Stimulated activated CD8-positive, alpha-beta memory T cell treated with anti-CD3 and anti-CD28 coated beads, Interleukin-7, amount 100 ng/mL, for 48 hours (primary cell): ENCODE results near the gene P3H2.

Experiments
- DNase-seq, 2 donors: peaks; one replicate each; pipeline ENCODE4 v3.0.0-alpha.2; 2020; ENCODE audit warnings: low read depth in 1 of 2; ENCODE audit errors: extremely low read depth in 1 of 2

Gene P3H2

DNA sequence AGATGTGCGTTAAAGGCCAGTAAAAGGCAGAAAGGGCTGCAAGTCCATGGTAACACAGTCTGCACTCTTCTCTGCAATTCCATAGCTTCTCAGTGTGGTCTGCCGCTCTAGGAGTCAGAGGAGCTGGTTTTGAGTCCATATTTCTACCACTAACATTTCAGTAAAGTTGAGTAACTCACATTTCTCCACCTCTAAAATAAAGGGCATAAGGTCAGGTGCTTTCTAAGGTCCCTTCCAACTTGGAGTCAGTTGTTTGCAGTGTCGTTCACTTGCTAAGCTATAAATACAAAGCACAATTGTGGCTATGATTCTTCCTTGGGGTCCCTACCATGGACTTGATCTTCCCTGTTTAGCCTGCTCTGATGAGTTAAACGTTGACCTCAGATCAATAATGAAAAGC is 171.1 kb downstream of the P3H2 start:
- DNase-seq: no peak

DNA sequence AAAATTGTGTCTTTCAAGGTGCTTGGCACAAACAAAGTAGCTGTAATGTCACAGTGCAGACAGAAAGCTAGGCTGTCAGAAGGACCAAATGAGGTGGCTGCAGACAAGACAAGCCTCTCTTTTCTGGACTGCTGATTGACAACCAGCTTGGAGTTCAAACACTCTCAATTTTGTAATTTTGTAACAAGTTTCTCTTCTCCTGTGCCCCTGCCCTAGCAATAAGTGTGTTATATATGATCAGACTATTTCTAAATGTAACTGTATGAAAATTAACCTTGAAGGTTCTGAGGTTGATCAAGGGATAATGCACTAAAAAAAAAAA is 172.0 kb downstream of the P3H2 start:
- DNase-seq: no peak

DNA sequence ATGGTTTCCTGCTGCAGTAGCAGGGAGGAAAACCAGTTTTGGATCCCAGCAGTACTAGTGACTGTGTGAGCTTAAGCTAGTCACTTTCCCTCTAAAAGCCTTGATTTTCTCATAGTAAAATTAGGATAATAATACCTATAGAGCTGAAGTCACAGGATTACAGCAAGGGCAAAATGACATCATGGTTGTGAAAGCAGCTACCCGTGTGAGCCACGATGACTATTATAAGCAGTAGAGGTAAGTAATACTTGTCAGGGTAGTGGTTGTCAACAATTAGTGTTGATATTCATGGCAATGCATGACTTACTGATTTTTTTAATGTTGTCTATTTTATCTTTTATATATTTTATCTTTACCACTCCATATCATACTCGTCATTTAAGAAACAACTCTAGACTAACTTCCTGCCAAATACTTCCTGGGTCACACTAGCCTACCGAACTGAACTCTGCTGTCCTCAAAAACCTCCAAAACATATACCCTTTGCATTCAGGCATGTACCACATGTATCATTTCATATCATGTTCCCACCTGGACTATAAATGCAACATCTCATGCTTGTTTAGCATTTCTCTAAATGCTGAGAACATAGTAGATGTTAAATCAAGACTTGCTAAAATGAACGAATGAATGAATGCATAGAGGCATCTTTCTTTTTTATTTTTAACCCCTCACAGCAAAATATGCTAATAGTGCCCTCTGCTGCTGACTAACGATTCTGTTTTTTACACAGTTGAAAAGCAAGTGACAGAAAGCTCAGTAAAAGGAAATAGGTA is 172.6 kb downstream of the P3H2 start:
- no peak for DNase-seq

DNA sequence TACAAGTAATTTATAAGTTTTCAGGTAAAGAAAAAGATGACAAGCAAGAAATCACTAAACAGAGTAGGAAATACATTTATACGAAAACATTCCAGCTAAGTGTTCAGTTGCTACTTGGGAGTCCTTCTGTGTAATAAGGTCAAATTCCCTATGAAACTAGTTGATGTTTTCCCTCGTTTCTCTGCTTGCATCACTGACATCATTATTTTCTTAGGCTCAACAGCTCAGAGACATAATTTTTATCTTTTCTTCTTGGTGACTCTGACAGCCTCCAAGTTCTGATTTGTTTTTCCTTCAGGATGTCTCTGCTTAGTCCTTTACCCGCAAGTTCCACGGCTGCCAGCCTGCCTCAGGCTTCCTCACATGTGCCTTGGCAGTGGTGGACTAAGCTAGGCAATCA is 173.6 kb downstream of the P3H2 start:
- no peak for DNase-seq

DNA sequence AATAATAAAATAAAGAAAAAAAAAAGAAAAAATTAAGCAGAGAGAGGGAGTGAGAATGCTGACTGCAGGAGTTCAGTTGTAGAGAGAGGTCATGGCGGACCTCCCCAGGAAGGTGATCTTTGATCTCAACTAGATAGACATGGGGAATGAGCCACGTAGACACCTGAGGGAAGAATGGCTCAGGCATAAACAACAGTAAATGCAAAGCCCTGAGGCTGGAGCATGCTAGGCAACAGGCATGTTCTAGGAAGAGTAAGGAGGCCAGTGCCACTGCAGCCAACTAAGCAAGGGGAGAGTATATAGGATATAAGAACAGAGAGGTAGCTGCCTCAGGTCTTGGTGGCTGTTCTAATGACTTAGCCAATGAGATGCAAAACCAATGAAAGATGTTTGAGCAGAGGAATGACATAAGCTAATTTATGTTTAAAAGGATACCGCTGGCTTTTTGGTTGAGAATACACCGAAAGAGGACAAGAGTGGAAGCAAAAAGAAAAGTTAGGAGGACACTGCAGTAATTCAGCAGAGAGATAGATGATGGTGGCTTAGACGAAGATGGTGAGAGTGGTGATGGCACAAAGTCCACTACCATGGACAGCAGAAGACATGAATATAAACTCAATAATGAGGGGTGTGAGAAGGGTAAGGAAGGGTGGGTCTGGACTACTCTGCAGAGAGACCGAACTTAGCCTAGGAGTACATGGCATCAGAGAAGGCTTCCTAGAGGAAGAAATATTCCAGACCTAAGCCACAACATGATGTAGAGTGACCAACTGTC is 174.6 kb downstream of the P3H2 start:
- DNase-seq: no peak

DNA sequence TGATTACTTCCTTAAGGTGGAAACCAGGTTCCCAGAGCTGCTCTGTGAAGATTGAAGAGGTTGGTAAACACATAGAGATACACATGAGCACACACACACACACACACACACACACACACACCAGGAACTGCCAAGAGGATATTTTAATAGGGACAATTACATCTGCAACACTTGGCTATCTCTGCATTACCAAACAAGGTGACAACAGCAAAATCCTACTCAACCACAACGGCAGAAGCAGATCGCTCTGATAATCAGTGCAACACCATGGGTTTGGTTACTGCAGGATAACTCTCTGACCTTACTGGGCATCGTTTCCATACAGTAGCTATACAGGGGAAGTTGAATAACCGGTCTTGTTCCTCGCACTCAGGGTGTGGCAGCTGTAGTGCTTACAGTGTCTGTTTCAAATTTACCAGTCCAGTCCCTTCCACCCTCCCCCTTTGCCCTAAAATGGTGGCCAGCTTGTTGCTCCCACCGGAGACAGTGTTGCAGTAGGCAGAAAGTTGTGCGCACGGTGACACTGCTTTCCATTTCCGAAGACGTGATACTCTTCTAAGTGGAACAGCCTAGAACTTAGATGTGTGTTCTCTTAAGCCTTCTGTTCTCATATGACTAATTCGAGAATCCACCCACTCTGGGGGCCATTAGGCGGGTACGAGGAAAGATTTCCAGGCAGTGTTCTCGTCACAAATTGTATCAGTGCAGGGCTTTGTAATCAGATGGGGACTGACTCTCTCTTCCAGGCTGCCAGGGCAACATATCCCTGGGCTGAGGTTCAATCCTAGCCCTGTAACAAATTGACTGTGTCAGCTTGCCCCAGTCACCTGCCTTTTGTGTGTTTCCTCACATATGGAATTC is 176.2 kb downstream of the P3H2 start:
- DNase-seq: no peak

DNA sequence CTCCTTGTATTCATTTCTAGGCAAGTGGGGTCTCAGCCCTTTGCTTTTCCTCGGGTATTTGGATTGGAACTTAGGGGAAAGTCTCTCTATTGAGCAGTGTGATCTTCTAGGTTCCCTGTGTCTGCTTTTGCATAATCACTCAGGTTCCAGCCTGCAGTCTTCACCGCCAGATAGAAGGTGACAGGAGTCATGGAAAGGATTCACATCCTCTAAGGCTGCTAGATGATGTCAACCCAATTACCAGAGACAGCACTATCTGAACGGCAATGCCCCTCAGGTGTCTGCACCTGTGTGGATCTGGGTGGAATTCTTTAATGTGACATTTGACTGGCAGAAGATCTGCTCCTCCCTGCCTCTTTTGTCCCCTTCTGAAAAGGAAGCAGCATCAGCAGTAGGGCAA is 177.7 kb downstream of the P3H2 start:
- DNase-seq: no peak

DNA sequence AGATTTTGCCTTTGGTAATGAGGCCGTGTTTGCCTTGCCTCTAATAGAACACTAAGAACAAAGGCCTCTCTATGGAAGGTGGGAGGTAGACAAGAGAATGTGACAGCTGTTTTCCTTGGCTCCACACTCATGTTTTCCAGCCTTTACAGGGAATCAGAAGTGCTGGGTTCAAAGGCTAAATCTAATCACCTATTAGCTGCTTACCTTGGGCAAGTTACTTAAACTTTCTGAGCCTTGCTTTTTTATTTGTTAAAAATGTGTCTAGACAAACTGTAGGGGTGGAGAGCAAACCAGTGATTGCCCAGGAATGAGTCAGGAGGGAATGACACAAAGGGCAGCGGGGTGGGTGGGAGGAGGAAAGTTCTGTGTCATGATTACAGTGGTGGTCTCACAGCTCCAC is 179.0 kb downstream of the P3H2 start:
- no peak for DNase-seq

DNA sequence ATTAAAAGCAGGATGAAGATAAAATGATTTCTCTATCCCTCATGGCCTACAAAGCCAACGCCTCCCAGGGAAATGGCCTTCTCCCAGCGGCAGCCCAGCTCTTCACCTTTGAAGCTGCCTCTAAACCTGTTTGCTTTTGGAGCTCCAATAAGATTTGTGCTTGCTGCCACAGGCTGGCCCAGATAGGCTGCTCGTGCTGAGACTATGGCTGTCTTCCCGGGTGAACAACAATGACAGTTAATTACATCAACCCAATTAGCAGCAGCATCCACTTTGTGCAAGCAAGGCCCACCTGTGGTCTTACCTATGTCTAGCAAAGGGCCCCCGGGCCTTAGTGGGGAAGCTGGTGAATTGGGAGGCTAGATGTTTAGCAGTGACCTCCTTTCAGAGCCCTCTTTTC is 179.6 kb downstream of the P3H2 start:
- DNase-seq: no peak

DNA sequence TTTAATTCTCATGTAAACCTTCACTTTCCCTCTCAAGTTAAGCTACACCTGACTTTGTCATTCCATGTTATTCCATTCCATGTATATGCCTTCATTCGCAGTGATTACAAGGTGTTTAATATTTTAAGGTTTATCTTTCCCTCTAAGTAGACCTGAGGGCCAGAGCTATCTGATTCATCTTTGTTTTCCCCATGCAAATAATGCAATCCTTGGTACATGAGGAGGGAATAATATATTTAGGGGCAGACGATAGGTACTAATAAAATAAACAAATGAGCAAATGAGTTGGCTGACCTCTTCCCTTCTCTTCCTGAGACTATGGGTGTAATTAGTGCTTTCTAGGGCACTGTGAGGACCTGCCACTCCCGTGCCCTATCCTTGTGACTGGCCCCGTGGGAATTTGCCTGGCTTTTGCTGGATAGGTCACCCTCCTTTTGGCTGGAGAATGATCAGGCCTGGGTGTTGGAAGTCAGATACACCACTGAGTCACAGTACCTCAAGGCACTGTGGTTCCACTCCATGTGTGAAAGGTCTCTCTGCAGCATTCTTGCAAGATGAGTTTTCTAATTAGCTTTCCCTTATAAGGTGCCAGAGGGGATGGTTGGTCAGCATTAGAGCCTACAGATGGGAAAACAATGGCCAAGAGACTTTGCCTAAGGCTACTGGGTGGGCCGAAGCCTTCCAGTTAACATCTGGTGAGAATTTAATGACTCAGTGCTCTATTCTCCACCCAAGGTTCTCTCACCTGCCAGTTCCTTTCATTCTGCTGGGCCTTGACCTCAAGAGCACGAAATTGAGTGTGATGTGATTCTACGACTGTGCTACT is 183.2 kb downstream of the P3H2 start:
- no peak for DNase-seq

DNA sequence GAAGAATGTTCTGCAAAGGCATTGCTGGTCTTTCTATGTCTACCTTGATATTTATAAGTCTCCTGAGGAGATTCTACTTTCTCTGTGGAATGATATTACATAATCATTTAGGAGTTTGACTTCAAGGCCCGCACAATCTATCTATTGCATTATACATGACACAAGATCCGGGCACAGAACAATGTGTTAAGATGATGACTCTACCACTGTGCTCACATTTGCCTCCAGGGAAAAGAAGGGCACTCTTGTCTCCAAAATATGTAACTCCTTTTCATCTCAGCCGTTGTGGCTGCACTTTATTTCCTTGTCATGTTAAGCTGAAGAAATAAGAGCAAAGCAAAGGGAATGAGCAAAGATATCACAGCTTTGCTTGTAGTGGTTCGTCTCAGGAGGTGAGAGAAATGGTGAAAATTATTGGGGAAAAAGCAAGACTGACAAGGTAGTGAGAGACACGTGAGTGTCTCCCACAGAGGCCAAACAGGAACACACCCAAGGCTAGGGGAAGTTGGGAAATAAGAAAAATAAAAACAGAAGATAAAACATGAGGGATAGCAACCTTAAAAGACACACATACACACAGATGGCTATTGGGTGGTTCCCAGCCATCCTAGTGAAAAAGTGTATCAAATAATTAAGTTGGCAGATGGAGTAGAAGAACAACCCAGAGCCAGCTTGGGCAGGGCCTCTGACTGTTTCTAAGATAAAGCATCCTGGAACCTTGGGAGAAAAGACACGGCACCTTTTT is 184.3 kb downstream of the P3H2 start:
- no peak for DNase-seq

DNA sequence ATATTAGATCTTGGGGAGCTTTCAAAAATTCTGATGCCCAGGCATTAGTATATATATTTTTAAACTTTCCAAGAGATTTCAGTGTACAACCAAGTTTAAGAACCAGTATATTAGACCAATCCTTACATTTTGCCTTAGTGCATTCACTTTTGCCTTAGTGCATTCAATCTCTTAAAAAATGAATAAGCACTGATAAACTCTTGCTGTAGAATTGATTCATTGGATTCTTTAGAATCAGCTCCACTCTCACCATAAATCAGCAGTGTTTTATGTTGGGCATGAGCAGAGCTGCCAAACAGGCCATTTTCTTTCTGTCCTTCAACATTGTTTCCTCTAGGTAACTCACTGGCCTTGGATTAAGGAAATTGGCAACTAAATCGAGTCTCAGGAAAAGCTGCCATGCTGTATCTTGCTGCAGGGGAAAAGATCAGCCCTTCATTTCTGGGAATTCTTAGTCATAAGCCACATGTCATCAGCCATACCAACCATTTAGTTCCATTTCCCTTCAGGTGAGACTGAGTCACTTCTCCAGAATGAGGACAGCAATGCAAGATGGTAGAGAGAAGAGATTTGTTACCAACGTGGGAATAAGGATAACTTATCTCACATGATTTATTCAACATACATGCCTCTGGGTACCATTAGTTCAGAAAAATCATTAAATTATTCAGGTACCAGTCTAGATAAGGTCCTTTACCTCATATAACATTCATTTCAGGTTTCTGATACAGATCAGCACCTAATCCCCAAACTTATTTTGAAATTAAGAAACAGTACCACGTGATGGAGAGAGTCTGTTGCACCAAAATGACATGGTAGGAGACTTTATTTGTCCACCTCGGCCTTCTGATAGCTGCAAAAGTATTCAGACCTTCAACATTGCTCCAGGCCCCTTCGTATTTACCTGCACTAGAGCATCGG is 192.5 kb downstream of the P3H2 start:
- no peak for DNase-seq

DNA sequence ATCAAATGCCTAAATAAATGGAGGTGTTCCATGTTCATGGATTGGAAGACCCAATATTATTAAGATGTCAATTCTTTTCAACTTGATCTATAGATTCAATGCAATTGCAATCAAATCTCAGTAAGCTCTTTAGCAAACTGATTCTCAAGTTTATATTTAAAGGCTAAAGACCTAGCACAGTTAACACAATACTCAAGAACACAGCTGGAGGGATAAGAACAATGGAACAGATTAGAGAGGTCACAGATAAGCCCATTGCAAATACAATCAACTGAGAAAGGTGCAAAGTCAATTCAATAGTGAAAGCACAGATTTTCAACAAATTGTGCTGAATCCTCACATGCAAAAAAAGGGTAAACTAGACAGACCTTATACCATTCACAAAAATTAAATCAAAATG is 198.9 kb downstream of the P3H2 start:
- no peak for DNase-seq

DNA sequence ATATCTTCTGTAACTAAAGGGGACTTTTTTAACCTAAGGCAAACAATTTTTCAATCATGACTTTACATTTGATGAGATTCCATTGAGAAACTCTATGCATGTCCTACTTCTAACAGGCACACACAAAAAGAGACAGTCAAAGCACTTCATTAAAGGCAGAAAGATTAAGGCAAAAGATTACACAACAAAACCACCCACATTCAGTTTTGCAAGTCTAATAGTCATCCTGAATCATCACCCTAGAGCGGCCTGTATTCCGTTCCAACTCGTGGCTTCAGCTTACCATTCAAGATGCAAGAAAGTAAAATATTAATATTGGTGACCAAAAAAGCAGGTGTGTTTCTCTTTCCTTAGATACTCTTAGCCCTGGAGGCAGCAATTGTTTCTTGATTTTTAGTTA is 205.9 kb downstream of the P3H2 start:
- DNase-seq: no peak

DNA sequence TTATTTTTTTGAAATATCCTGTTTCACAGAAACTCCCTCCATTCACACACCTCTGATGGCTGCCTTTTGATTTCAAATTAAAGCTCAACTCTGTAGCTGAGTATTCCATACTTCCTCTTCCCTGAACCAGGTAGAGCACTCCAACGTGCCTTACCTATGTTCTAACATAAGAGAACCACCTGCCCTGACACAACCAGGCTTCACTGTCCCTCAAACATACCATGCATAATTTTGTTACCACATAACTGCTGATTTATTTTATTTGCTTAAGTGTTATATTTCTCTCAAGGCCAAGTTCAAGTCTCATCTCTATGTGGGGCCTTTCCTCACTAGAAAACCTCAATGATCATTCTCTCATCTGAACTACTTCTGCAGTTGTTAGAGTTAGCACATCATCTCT is 209.7 kb downstream of the P3H2 start:
- DNase-seq: no peak

DNA sequence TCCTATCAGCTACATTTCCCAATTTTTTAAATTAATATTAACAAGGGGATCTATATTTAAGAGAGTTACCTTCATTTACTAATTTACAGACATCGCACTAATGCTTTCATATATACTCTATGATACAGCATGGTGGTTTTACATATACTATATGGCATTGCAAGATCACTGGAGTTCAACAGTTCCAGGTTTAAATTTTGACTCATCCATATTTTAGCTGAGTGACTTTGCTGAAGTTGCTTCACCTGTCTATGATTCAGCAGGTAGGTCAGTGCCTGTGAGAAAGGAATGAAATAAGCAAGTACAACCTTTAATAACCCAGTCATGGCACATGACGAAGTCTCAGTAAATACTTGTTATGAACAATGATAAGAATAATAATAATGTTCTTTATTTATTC is 211.1 kb downstream of the P3H2 start:
- no peak for DNase-seq

DNA sequence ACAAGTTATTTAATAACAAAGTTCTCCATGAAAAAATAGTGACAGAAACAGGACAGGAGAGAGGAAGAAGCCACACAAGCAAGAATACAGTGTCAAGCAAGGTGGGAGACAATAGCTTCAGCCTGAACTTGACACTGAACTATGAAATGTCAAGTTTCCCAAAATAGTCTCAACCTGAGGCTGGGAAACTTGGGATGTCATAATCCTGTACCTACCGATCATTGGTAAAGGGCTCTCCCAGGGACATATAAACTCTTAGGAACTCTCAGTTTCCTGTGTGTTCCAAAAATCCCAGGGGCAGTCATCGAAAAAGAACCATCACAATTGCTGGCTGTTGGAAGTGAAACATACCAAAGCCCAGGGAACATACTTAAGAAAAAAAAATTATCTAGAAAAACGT is 211.6 kb downstream of the P3H2 start:
- no peak for DNase-seq

DNA sequence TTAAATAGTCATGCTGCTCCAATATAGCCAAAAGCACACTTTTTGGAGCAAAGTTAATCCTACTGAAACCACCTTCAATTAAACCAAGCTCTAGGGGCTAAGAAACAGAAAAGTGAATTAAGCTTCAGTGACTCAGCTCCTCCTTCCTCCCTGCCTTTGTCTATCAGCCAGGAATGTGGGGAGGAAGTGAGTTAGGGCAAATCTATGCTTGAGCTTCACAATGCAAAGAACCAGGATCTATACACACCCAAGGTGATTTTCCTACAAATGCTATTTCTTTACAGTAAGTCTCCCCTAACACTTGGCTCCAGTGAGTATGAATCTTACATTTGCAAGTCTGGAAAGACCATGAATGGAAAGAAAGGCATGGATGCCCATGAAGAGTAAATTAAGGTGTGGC is 212.1 kb downstream of the P3H2 start:
- no peak for DNase-seq

DNA sequence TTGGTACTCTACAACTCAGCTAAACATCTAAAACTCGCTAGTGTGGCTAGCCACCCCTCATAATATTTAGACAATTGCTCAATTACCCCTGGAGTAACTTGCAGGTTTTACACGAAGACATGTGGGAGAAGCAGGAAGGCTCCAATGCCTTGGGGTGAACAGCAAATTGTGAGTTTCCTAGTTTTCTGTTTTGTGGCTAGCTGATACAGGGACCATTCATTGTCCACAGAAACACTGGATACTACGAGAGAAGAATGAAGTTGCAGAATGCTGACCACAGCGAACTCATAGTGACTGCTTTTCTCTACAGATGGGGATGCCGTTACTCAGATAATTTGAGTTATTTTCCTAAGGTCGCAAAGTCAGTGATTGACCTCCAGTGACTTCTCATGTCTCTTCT is 212.9 kb downstream of the P3H2 start:
- no peak for DNase-seq
